H1 (cell line): ENCODE data around the gene PTPRE. TPM values are rescaled to one million over a fixed set of nuclear protein-coding genes. Genes with fewer than 3 reads are reported as not detected.

Source experiments
- CHD7 ChIP-seq: fragments of 300-600 bp; sonication (generic); IDR thresholded peaks from 2 replicates; pipeline ENCODE4 v1.7.1; 2012; ENCODE audit warnings: low read length, moderate library complexity, mild to moderate bottlenecking, inconsistent platforms; ENCODE audit not compliant: insufficient replicate concordance
- CREB1 ChIP-seq: IDR thresholded peaks from 2 replicates; pipeline ENCODE4 v1.6.1; 2012; ENCODE audit warnings: inconsistent platforms
- polyA plus RNA-seq, 7 experiments: library from polyadenylated mRNA; depleted of rRNA in 3 of 7; stranded (reverse) in 5 of 7; unstranded in 2 of 7; fragments of >200 nt in 5 of 7; fragments of 200-250 nt in 2 of 7; gene quantifications; 1 replicate in 5 of 7; 2 replicates in 1 of 7; 4 replicates in 1 of 7; pipeline versions ENCODE4 v1.2.1 to v1.2.3, GENCODE V29; 2011 to 2013; ENCODE audit warnings: missing spikeins in 2 of 7, mixed read lengths in 2 of 7
- total RNA-seq: library from RNA; stranded (reverse); fragmentation: NEBNext Ultra II Directional; extraction: Animal tissue kit (Norgen Biotek cat#: 25700); gene quantifications from 2 replicates; pipeline ENCODE4 v1.2.1, GENCODE V29; 2021

The PTPRE gene
- total and polyA plus RNA-seq, 2 of the 8 experiments (the other 6 are each of a cell fraction or from before 2014, with no cell fraction given): 0.33 to 0.54 TPM

- no peak for TF ChIP-seq CHD7
- no peak for TF ChIP-seq CREB1
Measured at GRCh38 chr10:127962205-127962604, 55.3 kb downstream of the PTPRE start (continued).
